ENCODE results near the gene FKBP2.

FKBP2 gene

DNA sequence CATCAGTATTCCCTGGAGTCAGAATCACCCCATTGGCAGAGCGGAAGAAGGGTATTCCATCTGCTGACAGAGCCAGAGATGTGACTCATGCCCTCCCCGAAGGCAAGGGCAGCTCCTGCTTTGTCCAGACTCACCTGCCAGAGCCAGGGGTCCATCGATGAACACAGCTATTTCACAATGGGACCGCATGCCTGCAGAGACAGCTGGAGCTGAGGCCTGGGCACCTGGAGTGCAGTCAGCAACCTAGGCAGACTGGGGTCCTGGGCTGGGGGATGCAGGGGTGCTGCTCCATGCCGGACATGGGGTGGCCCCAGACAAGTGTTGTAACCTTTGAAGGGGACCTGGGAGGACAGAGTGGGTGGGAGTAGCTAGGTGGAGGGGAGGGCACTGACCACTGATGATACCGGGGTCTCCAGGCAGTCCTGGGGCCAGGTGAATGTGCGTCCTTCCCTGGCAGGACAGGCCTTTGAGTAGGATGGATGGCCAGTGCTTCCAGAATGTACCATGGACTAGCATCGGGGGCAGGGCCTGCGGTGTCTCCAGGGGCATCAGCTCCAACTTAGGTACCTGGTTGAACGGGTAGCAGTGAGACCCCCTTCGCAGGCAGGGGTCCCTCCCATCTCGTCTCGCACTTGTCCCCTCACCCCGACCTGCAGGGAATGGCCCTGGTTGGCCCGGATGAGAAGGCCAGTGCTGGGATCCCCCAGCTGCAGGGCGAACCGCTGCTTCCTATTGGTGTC, 16.6 kb upstream of the FKBP2 start:
- Histone ChIP-seq H3K36me3 (ENCODE audit: insufficient read depth, low read length) (peaks cover 41% of the 10 kb centered on the region), H3K9me2 (ENCODE audit: low read depth, low read length) (no peaks in the 10 kb centered on the region), H3K27me3 (ENCODE audit: insufficient read depth, low read length) (no peaks in the 10 kb centered on the region), H3K4me1 (ENCODE audit: insufficient read depth, low read length, severe bottlenecking) (peaks cover 36% of the 10 kb centered on the region), H3K27ac (ENCODE audit: low read depth, low read length, poor library complexity, severe bottlenecking) (peak overlapping the region; percentile 5), H3K79me2 (ENCODE audit: insufficient read depth, low read length) (no peaks in the 10 kb centered on the region), H3K4me3 (ENCODE audit: low read depth, low read length, poor library complexity, severe bottlenecking) (peak overlapping the region; percentile 90), H3K4me2 (ENCODE audit: low read length) (peak overlapping the region; percentile 94; the same call in 1 of the 2 replicates), H3K9ac (ENCODE audit: low read length) (no peak overlapping the region; the same call in 1 of the 2 replicates), H3F3A (ENCODE audit: insufficient read depth, low read length) (no peaks in the 10 kb centered on the region), H4K20me1 (ENCODE audit: insufficient read depth, low read length) (no peaks in the 10 kb centered on the region), H3K9me3 (ENCODE audit: low read length) (no peaks in the 10 kb centered on the region), H2AFZ (ENCODE audit: low read length) (no peak overlapping the region)
- no peak for TF ChIP-seq EZH2 (IDR thresholded peaks at IDR 0.05; ENCODE audit: borderline replicate concordance, low read length)
- TF ChIP-seq CTCF (IDR thresholded peaks at IDR 0.05; ENCODE audit: low read length): no peak

DNA sequence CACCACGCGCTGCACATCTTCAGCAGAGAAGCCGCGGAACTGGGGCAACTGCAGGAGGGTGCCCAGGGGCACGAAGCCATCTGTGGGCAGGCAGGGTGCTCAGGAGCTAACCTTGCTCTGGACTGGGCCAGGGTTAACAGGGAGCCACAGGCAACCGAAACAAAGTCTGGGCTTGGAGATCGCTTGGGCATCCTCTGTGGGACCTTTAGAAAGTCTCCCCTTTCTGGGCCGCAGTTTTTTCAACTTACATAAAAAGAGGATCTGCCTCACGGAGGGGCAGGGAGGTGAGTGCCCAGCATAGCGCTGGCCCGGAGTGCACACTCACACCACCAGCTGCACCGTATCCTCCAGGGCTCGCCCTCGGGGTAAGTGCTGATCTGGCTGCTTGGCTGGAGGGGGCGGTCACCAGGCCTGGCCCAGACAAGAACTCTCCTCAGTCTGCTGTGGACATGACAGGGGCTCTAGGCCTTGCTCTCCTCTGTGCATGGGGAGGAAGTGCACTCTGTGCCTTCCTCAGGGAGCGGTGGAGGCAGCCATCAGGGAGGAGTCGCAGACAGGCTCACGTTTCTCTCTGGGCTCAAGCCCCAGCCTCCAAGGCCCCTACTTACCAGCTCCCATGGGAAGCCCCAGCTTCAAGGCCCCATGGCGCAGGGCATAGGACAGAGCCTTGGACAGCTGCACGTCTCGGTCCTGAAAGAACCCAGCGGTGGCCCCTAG, 15.8 kb upstream of the FKBP2 start:
- H4K20me1 ChIP-seq (ENCODE audit: insufficient read depth, low read length): no peaks in the 10 kb centered on the region
- H3K27me3 ChIP-seq (ENCODE audit: insufficient read depth, low read length): no peaks in the 10 kb centered on the region
- peak overlapping the region; percentile 94 for H3K4me2 ChIP-seq (ENCODE audit: low read length)
- H3K79me2 ChIP-seq (ENCODE audit: insufficient read depth, low read length): no peaks in the 10 kb centered on the region
- no peak overlapping the region for H2AFZ ChIP-seq (ENCODE audit: low read length)
- TF ChIP-seq EZH2 (IDR thresholded peaks at IDR 0.05; ENCODE audit: borderline replicate concordance, low read length) (no peak), CTCF (IDR thresholded peaks at IDR 0.05; ENCODE audit: low read length) (no peak)
- H3K27ac ChIP-seq (ENCODE audit: low read depth, low read length, poor library complexity, severe bottlenecking): peak overlapping the region; percentile 71
- no peaks in the 10 kb centered on the region for H3K9me3 ChIP-seq (ENCODE audit: low read length)
- H3F3A ChIP-seq (ENCODE audit: insufficient read depth, low read length): no peaks in the 10 kb centered on the region
- H3K4me1 ChIP-seq (ENCODE audit: insufficient read depth, low read length, severe bottlenecking): peaks cover 43% of the 10 kb centered on the region
- H3K36me3 ChIP-seq (ENCODE audit: insufficient read depth, low read length): peaks cover 33% of the 10 kb centered on the region
- H3K4me3 ChIP-seq (ENCODE audit: low read depth, low read length, poor library complexity, severe bottlenecking): peak overlapping the region; percentile 90
- peak overlapping the region; percentile 99 for H3K9ac ChIP-seq (ENCODE audit: low read length)
- no peaks in the 10 kb centered on the region for H3K9me2 ChIP-seq (ENCODE audit: low read depth, low read length)

DNA sequence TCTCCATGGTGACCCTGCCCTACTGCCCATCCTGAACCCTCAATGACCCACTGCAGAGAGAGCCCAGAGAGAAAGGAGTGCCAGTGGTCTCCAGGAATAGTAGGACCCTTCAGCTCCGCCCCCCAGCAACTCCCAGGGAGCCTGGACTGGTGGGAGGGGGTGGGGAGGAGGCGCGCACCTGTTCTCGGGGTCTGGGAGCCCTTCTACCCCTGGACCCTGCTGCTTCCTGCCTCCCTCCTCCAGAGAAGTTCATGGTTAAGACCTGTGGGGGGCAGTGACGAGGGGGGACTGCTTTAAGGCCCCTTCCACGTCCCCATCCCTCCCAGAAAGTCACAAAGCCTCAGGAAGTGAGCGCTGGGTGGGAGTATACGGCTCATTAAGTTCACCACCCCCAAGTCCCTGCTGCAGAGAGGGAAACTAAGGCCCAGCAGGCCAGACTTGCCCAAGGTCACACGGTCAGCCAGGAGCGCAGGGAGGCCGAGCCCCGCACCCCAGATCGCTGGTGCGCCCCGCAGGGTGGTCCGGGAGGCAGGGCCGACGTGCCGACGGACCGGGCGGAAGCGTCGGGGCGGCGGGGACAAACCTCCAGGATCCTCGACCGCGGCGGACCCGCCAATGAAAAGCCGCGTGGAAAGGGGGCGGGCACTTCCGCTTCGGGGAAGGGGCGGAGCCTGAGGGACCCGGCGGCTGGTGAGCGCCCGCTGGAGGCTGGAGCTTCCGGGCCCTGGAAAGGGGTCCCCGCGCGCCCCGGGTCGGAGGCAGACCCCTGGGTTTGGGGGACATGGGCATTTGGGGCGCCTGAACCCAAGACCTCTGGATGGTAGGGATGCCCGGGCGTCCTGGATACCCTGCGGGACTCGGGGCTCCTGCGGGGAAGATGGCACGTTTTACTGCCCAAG, 15.0 kb upstream of the FKBP2 start, which contains the start of the genes NUDT22 and TRPT1:
Gene NUDT22, plus strand, starts transcription at position 667 of the 899 bp plus-strand sequence. CDS start 379 bp downstream, outside the sequence.
Gene TRPT1, minus strand, starts transcription at position 579 of the 899 bp plus-strand sequence. Its CDS starts 326 bp downstream, at position 253.
- TF ChIP-seq CTCF (IDR thresholded peaks at IDR 0.05; ENCODE audit: low read length) (peak; percentile 21), EZH2 (IDR thresholded peaks at IDR 0.05; ENCODE audit: borderline replicate concordance, low read length) (no peak)
- H3K4me1 ChIP-seq (ENCODE audit: insufficient read depth, low read length, severe bottlenecking): peaks cover 43% of the 10 kb centered on the region
- no peaks in the 10 kb centered on the region for H4K20me1 ChIP-seq (ENCODE audit: insufficient read depth, low read length)

More for the DNA sequence above, 15.0 kb upstream of the FKBP2 start, which contains the start of the genes NUDT22 and TRPT1:
- H3K9me3 ChIP-seq (ENCODE audit: low read length): no peaks in the 10 kb centered on the region
- H2AFZ ChIP-seq (ENCODE audit: low read length): no peak within 1 kb of the TSS
- no peaks in the 10 kb centered on the region for H3K79me2 ChIP-seq (ENCODE audit: insufficient read depth, low read length)
- no peaks in the 10 kb centered on the region for H3K27me3 ChIP-seq (ENCODE audit: insufficient read depth, low read length)
- H3K9ac ChIP-seq (ENCODE audit: low read length): peak within 1 kb of the TSS; percentile 99
- peaks cover 26% of the 10 kb centered on the region for H3K36me3 ChIP-seq (ENCODE audit: insufficient read depth, low read length)
- peak within 1 kb of the TSS; percentile 74 for H3K27ac ChIP-seq (ENCODE audit: low read depth, low read length, poor library complexity, severe bottlenecking)
- peak within 1 kb of the TSS; percentile 90 for H3K4me3 ChIP-seq (ENCODE audit: low read depth, low read length, poor library complexity, severe bottlenecking)
- no peaks in the 10 kb centered on the region for H3K9me2 ChIP-seq (ENCODE audit: low read depth, low read length)
- no peaks in the 10 kb centered on the region for H3F3A ChIP-seq (ENCODE audit: insufficient read depth, low read length)
- peak within 1 kb of the TSS; percentile 94 for H3K4me2 ChIP-seq (ENCODE audit: low read length)

All from OCI-LY1 (cell line).